Fibroblast of the aortic adventitia (primary cell): ENCODE results near the gene CXCR4. TPM values are rescaled to one million over a fixed set of nuclear protein-coding genes. Genes with fewer than 3 reads are reported as not detected.

ENCODE experiments used
- DNase-seq: peaks from one replicate; pipeline ENCODE4 v3.0.0-alpha.2; 2010; ENCODE audit warnings: low read depth
- H3K4me3 ChIP-seq: 2 replicates; pipeline ENCODE4 v1.5.1; 2011; ENCODE audit warnings: low read depth, mild to moderate bottlenecking, control low read depth, low read length, moderate library complexity
- CTCF ChIP-seq: IDR thresholded peaks from 2 replicates; pipeline ENCODE4 v1.5.1; 2011; ENCODE audit warnings: mild to moderate bottlenecking, low read length, control low read depth, inconsistent platforms; ENCODE audit not compliant: insufficient read depth
- total RNA-seq: library from RNA; depleted of rRNA; stranded (reverse); fragments of >200 nt; gene quantifications from 2 replicates; pipeline ENCODE4 v1.2.3, GENCODE V29; 2012; ENCODE audit warnings: low replicate concordance

CXCR4 gene
- total RNA-seq, 1 donor, result 0.27 TPM

DNA sequence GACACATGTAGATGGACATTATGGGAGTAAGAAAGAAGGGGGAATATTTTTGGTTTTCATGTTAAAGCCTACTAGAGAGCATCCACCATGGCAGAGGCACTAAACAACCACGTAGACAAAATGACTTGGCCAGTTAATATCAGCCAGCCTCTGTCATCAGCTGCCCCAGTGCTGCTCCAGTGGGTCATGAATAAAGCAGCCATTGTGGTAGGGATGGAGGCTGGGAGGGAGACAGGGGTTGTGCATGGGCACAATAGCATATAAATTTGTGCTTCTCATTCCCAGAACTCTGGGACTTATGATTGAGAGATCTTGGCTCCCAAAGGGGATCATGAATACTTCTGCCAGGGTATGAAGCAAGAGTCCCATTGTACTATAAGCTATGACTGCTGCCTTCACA is 31.1 kb upstream of the CXCR4 start:
- no peak for TF ChIP-seq CTCF
- DNase-seq, result no peak
- no peak overlapping the region for H3K4me3 ChIP-seq

GRCh38 chr2:136146564-136146963 is 28.6 kb upstream of the CXCR4 start:
- DNase-seq, result no peak
- no peak overlapping the region for H3K4me3 ChIP-seq
- no peak for TF ChIP-seq CTCF

- DNase-seq, result no peak
- TF ChIP-seq CTCF, result no peak
- H3K4me3 ChIP-seq, result no peak overlapping the region
Observed at GRCh38 chr2:136143603-136144451, 25.9 kb upstream of the CXCR4 start.

GRCh38 chr2:136141510-136142149 is 23.7 kb upstream of the CXCR4 start:
- H3K4me3 ChIP-seq, result no peak overlapping the region
- no peak for TF ChIP-seq CTCF
- DNase-seq, result no peak

- TF ChIP-seq CTCF, result no peak
- no peak overlapping the region for H3K4me3 ChIP-seq
- DNase-seq, result no peak
Observed at GRCh38 chr2:136139631-136140030, 21.7 kb upstream of the CXCR4 start.

- H3K4me3 ChIP-seq, result no peak overlapping the region
- TF ChIP-seq CTCF, result no peak
- no peak for DNase-seq
Observed at GRCh38 chr2:136137982-136138381, 20.0 kb upstream of the CXCR4 start.
